Lower leg skin (tissue), 4 donors: Measurements from ENCODE around the gene AKAP8L. TPM values are rescaled to one million over a fixed set of nuclear protein-coding genes. Genes with fewer than 3 reads are reported as not detected.
"Not testable (repeated sequence)": the region's sequence is repeated elsewhere in the genome, so short reads cannot be mapped to it uniquely, and the experiment has no call there.

Source experiments
- DNase-seq, 2 donors: peaks; one replicate each; pipeline ENCODE4 v3.0.0-alpha.2; 2019; ENCODE audit warnings: low spot score in 2 of 2
- H3K4me3 ChIP-seq: fragments of 200-600 bp; sonication (generic); 2 replicates; pipeline ENCODE4 v1.5.1; 2017; ENCODE audit warnings: mild to moderate bottlenecking, low read depth; ENCODE audit not compliant: poor library complexity, severe bottlenecking
- CTCF ChIP-seq, 3 donors: fragments of 450-650 bp; IDR thresholded peaks; one replicate each; pipeline ENCODE4 v1.5.1; 2016; ENCODE audit warnings: antibody characterized with exemption in 3 of 3, mild to moderate bottlenecking in 3 of 3, moderate library complexity in 2 of 3
- POLR2A ChIP-seq, 2 donors: fragments of 450-650 bp; IDR thresholded peaks; one replicate each; pipeline ENCODE4 v1.6.1; 2016 to 2017; ENCODE audit warnings: antibody characterized with exemption in 2 of 2, mild to moderate bottlenecking in 1 of 2, moderate library complexity in 1 of 2
- WGBS, 2 donors: methylation state at CpG; one replicate each; pipeline ENCODE4 v1.1.5; 2018; 5-methylcytosine and 5-hydroxymethylcytosine counted together
- intact Hi-C: fragments of 100-400 bp; cut with DNase I; formaldehyde crosslinking; loops from one replicate; pipeline ENCODE4 v1.15.0; 2023; ENCODE audit warnings: low total_unique reads
- total RNA-seq, 4 donors: library from RNA; depleted of rRNA; stranded (reverse); fragments of >200 nt; gene quantifications; one replicate each; pipeline ENCODE4 v1.1.0, GENCODE V29; 2016

The AKAP8L gene
- total RNA-seq, 4 donors from 2014 or later: 82.4 to 141 (median 95.3) TPM

GRCh38 chr19:15419413-15420025 is 731 bp upstream of the AKAP8L start:
- TF ChIP-seq CTCF (IDR thresholded peaks at IDR 0.05): no peak
- no peak for TF ChIP-seq POLR2A (IDR thresholded peaks at IDR 0.05)
- 12 to 15% methylated on average over 16 of the region's 16 CpGs for WGBS, 2 donors
- intact Hi-C loops: no loop called here
- no peak for DNase-seq
- no peak overlapping the region for H3K4me3 ChIP-seq

- DNase-seq: no peak
- 0 to 1% methylated on average over 16 of the region's 16 CpGs for WGBS, 2 donors
- intact Hi-C loops: no loop called here
- peak overlapping the region; percentile 49 for H3K4me3 ChIP-seq
- no peak for TF ChIP-seq CTCF (IDR thresholded peaks at IDR 0.05)
- TF ChIP-seq POLR2A (IDR thresholded peaks at IDR 0.05): no peak
Observed at GRCh38 chr19:15418231-15418578, 583 bp downstream of the AKAP8L start.

GRCh38 chr19:15417699-15418098 is 1.1 kb downstream of the AKAP8L start:
- WGBS, 2 donors: 2 to 8% methylated on average over 9 of the region's 9 CpGs
- TF ChIP-seq POLR2A (IDR thresholded peaks at IDR 0.05) (no peak), CTCF (IDR thresholded peaks at IDR 0.05) (no peak)
- DNase-seq: no peak
- intact Hi-C loops: no loop called here
- peak overlapping the region; percentile 49 for H3K4me3 ChIP-seq

- no peak overlapping the region for H3K4me3 ChIP-seq
- 71 to 74% methylated on average over 4 of the region's 4 CpGs for WGBS, 2 donors
- DNase-seq: no peak
- intact Hi-C loops: no loop called here
- TF ChIP-seq POLR2A (IDR thresholded peaks at IDR 0.05) (no peak), CTCF (IDR thresholded peaks at IDR 0.05) (no peak)
Observed at GRCh38 chr19:15412832-15413231, 6.0 kb downstream of the AKAP8L start.

- peak in 1 of 2 donors; percentile 67 for DNase-seq
Observed at GRCh38 chr19:15411351-15411750, 7.4 kb downstream of the AKAP8L start.

GRCh38 chr19:15404780-15405211 is 14.0 kb downstream of the AKAP8L start:
- DNase-seq: no peak
- WGBS, 2 donors: 50 to 67% methylated on average over 3 of the region's 3 CpGs
- no peak overlapping the region for H3K4me3 ChIP-seq
- intact Hi-C loops: no loop called here
- TF ChIP-seq POLR2A (IDR thresholded peaks at IDR 0.05): no peak
- no peak for TF ChIP-seq CTCF (IDR thresholded peaks at IDR 0.05)

More at GRCh38 chr19:15411351-15411750, 7.4 kb downstream of the AKAP8L start:
- intact Hi-C loops, H3K4me3 ChIP-seq: not testable (repeated sequence)
- 83 to 91% methylated on average over 2 of the region's 2 CpGs for WGBS, 2 donors
